A549 treated with RU486 at 1 μM for 4 hours (cell line): ENCODE results near the gene CYP4F11. TPM values are rescaled to one million over a fixed set of nuclear protein-coding genes. Genes with fewer than 3 reads are reported as not detected.

Experiments
- total RNA-seq: library from RNA; stranded (reverse); fragments of 200-300 nt; extraction: Qiagen RNA extraction; gene quantifications from 5 replicates; pipeline ENCODE4 v1.2.3, GENCODE V29; 2022; ENCODE audit warnings: low read depth

The CYP4F11 gene, protein sequence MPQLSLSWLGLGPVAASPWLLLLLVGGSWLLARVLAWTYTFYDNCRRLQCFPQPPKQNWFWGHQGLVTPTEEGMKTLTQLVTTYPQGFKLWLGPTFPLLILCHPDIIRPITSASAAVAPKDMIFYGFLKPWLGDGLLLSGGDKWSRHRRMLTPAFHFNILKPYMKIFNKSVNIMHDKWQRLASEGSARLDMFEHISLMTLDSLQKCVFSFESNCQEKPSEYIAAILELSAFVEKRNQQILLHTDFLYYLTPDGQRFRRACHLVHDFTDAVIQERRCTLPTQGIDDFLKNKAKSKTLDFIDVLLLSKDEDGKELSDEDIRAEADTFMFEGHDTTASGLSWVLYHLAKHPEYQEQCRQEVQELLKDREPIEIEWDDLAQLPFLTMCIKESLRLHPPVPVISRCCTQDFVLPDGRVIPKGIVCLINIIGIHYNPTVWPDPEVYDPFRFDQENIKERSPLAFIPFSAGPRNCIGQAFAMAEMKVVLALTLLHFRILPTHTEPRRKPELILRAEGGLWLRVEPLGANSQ
- 5.7 to 8.0 TPM (median 6.7 TPM) in 5 replicates for total RNA-seq

DNA sequence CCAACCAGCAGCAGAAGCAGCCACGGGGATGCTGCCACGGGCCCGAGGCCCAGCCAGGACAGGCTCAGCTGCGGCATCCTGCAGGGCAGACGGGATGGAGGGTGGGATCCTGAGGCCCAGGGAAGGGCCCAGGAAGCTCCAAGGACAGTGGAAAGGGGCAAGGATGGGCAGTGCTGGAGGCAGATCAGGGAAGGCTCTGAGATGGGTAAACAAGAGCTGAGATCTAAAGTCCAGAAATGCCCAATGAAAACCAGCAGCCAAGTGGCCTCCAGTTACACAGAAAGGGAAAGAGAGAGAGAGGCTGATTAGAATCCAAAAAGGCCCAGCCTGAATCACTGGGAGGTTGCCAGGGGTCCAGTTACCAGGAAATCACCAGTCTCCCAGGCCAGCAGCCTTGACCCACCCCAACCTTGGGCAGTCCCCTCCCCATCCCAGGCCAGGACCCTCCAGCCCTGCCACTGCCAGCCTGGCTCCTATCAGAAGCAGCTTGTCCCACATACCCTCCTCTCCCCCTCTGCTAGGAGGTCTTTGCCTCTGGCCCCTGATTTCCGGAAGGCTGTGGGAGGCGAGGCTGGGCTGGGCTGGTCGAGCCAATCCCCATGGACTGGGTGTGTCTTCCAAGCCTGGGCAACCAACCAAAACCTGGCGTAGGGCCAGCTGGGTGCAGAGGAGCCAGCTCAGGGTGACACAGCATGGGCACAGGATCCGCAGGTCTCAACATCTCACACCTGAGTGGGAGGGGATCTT lies at the start of gene CYP4F11:
Gene CYP4F11, minus strand, starts transcription at position 198 of the 747 bp plus-strand sequence. Its CDS starts 121 bp downstream, at position 77.

DNA sequence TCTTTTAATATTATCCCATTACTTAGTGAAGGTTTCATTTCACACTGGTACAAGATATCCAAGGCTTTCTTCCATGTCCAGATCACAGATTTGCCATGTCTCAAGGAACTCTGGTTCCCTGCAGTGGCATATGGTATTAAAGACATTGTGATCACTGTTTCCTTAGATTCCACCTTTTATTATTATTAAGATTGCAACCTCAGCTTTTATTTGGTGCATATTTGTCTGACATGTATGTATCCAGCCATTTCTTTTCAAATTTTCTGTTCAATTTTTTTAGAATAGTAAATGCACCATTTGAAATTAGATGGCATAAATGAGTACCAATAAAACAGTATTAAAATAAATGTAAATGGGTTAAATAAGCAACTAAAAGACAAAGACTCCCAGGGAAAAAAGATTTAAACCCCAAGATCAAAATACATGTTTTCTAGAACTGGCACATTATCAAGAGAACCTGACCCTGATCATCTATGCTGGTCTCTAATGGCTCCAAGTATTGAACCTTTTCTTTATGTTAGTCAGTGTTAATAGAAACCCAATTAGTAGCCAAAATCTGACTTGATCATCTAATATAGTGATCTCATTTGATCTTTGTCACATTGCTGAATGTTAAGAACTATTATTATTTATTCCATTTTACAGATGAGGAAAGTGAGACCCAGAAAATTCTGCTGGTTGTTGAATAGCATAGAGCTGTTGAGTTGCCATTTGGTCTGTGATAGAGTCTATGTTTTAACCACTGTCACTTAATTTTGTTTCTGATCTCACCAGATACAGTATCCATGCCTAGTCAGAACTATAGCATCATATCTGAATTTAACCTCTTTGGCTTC lies 14.1 kb upstream of the CYP4F11 start, which contains the start of gene OR10H4:
Gene OR10H4, plus strand, starts transcription at position 786 of the 836 bp plus-strand sequence. Its CDS starts 0 bp downstream, at position 786.

DNA sequence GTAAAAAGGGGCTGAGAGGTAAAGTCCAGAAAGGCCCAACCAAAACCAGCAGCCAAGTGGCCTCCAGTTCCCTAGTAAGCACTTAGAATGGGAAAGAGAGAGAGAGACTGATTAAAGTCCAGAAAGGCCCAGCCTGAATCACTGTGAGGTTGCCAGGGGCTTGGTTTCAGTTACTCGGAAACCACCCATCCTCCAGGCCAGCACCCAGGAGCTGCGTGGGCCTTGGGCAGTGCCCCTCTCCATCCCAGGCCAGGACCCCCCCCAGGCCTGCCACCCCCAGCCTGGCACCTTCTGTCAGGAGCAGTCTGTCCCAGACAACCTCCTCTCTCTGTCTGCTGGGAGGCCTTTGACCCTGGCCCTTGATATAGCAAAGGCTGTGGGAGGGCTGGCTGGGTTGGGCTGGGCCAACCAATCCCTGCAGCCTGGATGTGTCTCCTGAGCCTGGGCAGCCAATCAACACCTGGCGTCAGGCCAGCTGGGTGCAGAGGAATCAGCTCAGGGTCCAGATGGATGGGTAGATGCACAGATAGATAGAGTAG lies 36.5 kb downstream of the CYP4F11 start, which contains the start of gene CYP4F2:
Gene CYP4F2, minus strand, starts transcription at position 337 of the 539 bp plus-strand sequence. CDS start 463 bp downstream, outside the sequence.

Other genes with a start within 250 kb of the CYP4F11 start
- not detected in 5 replicates for gene OR10H2, start 206.5 kb downstream of the CYP4F11 start, total RNA-seq
- not detected in 5 replicates for gene OR10H3, start 196.5 kb downstream of the CYP4F11 start, total RNA-seq
- not detected in 5 replicates for gene OR10H5, start 146.9 kb downstream of the CYP4F11 start, total RNA-seq
- not detected in 5 replicates for gene OR10H1, start 118.9 kb downstream of the CYP4F11 start, total RNA-seq
- gene CYP4F2, start 36.5 kb downstream of the CYP4F11 start, total RNA-seq = 0.10 to 0.43 TPM in 2 of 5 replicates, not detected in the others
- not detected in 5 replicates for gene OR10H4, start 14.5 kb upstream of the CYP4F11 start, total RNA-seq
- gene TPM4, start 142.0 kb upstream of the CYP4F11 start, total RNA-seq = 322 to 485 TPM (median 431 TPM) in 5 replicates
- gene RAB8A, start 177.4 kb upstream of the CYP4F11 start, total RNA-seq = 41.6 to 86.5 TPM (median 44.3 TPM) in 5 replicates
- 0.09 TPM in 1 of 5 replicates, not detected in the others for gene HSH2D, start 209.2 kb upstream of the CYP4F11 start, total RNA-seq
- not detected in 5 replicates for gene CIB3, start 239.0 kb upstream of the CYP4F11 start, total RNA-seq